NCI-H146 treated with DMSO at 0.1 percent for 48 hours (cell line): ENCODE results near the gene OSBPL9.
"Not testable (repeated sequence)": the region's sequence is repeated elsewhere in the genome, so short reads cannot be mapped to it uniquely, and the experiment has no call there.

Source experiments
- DNase-seq: peaks from one replicate; lab custom pipeline; 2025; ENCODE audit not compliant: unreplicated experiment; lab: John Stamatoyannopoulos, UW

OSBPL9 gene

DNA sequence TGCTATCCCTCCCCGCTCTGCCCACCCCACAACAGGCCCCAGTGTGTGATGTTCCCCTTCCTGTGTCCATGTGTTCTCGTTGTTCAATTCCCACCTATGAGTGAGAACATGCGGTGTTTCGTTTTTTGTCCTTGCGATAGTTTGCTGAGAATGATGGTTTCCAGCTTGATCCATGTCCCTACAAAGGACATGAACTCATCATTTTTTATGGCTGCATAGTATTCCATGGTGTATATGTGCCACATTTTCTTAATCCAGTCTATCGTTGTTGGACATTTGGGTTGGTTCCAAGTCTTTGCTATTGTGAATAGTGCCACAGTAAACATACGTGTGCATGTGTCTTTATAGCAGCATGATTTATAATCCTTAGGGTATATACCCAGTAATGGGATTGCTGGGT is 84.9 kb downstream of the OSBPL9 start:
- not testable (repeated sequence) for DNase-seq

DNA sequence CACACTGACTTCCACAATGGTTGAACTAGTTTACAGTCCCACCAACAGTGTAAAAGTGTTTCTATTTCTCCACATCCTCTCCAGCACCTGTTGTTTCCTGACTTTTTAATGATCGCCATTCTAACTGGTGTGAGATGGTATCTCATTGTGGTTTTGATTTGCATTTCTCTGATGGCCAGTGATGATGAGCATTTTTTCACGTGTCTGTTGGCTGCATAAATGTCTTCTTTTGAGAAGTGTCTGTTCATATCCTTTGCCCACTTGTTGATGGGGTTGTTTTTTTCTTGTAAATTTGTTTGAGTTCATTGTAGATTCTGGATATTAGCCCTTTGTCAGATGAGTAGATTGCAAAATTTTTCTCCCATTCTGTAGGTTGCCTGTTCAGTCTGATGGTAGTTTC is 85.3 kb downstream of the OSBPL9 start:
- DNase-seq: not testable (repeated sequence)

DNA sequence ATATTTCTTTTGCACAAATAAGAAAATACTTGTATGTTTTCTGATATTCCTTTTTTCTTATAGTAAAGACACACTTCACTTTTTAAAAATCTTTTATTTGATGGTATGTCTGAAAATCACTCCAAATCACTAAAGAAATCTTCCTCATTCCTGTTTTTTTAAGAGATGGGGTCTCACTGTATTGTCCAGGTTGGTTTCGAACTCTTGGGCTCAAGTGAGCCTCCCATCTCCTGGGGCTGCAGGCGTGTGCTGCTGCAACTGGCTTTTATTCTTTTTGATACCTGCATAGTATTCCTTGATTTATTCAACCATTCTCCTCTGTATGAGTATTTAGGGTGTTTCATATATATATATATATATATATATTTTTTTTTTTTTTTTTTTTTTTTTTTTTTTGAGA is 88.1 kb downstream of the OSBPL9 start:
- DNase-seq: no peak

DNA sequence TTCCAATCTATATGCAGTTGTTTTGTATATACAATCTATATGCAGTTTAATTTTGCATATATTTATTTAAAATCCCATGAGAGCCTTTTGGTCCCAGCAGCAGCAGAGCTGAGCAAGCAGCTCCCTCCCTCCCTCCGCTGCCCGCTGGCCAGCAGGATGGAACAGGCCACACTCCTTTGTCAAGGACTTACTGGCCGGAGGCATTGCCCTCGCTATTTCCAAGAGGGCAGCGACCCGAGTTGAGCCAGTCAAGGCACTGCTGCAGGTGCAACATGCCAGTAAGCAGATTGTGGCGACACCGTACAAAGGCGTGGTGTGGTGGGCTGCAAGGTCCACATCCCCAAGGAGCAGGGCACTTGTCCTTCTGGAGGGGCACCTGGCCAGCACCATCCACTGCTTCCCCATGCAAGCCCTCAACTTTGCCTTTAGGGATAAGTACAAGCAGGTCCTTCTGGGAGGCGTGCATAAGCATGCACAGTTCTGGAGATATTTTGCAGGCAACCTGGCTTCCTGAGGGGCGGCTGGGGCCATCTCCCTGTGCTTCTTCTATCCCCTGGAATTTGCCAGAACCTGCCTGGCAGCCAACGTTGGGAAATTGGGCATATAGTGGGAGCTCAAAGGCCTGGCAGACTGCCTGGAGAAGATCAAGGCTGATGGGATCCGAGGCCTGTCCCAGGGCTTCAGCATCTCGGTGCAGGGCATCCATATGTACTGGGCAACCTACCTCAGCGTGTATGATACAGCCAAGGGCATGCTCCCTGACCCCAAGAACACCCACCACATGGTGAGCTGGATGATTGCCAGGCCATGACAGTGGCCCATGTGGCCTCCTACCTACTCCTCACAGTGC is 92.2 kb downstream of the OSBPL9 start:
- DNase-seq: no peak

DNA sequence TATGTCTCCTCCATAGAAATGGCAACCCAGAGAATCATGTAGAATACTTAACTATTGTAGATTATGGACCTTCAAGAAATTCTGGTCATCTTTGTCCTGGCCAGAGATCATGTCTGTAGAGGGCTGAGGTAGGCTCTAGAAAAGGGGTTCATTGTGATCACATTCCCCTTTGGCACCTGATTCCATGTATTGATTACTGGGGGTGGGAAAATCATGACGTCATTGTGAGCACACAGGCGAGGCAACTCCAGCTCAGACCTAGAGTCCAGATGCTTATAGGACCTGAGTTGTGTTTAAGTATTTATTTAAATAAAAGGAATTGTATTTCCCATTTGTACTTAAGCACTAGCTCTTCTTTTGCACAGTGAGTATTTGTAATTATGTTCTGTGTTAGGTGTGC is 93.1 kb downstream of the OSBPL9 start:
- DNase-seq: no peak

DNA sequence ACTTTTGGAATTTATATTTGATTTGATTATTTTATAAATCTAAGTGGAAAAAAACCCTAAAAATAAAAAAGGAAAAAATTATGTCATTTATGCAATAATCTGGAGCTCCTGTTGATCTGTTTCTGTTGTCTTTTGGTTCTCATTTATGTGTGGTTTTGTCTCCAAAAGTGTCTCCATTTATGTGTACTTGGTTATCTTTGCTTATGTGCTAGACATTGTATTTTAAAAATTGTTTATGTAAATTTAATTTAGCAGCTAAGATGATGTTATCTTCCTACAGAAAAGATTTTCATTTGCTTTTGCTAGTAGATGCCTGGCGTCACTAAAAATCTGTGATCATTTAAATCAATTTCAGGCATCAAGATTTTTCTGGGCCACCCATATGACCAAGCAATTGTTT is 95.7 kb downstream of the OSBPL9 start:
- no peak for DNase-seq

DNA sequence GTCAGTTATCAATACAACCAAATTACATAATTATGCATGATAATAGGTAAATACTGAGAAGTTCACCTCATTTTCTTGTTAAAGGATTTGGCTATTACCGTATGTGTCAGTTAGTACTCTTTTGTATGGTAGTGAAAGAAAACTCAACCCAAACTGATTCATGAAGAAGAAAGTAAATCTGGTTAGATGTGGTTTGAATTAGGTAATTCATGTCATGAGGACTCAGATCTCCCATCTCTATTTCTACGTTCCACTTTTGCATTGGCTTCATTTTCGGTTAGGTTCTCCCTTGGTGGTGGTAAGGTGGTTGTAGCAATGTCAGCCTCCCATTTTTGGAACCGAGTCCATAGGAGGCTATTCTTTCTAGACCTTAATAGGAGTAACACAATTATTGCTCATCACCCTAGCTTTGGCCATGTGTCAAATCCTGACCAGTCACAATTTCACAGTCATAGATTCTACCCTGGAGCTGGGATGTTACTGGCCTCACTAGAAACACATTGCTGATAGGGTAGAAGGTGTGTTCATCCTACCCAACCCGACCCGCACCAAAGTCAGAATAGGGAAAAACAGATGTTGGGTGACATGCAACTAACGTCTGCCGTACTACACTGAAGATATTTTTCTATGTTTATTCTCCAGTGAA is 97.6 kb downstream of the OSBPL9 start:
- no peak for DNase-seq

DNA sequence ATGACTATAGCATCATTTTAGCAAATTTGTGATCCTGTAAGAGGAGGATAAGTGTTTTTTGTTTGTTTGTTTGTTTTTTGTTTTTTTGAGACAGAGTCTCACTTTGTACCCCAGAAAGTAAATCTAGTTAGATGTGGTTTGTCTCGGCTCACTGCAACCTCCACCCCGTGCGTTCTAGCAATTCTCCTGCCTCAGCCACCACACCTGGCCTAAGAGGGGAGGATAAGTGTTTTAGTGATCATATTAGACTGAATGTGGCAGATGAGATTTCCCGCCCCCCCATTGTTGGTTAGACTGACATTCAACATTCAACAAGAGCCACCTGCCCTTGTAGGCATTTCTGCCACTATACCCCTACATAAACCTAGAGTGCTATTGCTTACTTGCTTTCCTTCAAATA is 98.5 kb downstream of the OSBPL9 start:
- DNase-seq: no peak

DNA sequence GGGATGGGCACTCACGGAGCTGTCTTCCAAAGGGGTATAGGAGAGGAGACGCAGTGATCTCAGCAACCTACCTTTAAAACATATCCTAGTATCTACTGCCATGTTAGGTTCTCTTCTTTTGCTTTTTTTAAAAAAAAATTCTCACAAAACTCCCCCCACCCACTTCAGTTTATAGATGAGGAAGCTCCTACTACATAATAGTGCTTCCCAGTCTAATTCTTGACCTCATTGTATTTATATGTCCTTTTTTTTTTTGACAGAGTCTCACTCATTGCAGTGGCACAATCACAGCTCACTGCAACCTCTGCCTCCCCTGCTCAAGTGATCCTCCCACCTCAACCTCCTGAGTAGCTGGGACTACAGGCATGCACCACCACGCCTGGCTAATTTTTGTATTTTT is 99.9 kb downstream of the OSBPL9 start:
- no peak for DNase-seq

DNA sequence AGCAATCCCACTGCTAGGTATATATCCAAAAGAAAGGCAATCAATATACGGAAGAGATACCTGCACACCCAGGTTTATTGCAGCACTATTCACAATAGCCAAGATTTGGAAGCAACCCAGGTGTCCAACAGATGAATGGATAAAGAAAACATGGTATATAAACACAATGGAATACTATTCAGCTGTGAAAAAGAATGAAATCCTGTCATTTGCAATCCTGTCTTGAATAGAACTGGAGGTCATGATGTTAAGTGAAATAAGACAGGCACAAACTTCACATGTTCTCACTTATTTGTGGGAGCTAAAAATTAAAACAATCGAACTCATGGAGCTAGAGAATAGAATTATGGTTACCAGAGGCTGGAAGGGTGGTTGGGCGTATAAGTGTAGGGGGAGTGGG is 101.0 kb downstream of the OSBPL9 start:
- DNase-seq: no peak

DNA sequence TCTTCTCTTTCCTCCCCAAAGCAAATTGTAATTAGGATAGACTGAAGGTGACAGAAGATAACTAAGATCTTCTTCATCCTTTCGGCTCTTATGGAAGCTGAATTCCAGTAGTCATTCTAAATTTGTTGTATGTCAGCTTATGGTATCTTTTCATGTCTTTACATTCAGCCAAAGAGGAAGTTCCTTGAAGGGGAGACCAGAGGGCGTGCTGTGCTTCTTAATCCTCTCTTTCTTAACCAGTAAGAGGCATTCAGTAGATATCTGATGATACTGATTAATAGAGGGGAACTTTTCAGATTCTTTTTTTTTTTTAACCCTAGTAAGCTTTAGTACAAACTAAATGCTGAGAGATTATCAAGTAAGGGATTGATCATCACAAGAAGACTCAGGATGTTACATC is 102.3 kb downstream of the OSBPL9 start:
- no peak for DNase-seq

DNA sequence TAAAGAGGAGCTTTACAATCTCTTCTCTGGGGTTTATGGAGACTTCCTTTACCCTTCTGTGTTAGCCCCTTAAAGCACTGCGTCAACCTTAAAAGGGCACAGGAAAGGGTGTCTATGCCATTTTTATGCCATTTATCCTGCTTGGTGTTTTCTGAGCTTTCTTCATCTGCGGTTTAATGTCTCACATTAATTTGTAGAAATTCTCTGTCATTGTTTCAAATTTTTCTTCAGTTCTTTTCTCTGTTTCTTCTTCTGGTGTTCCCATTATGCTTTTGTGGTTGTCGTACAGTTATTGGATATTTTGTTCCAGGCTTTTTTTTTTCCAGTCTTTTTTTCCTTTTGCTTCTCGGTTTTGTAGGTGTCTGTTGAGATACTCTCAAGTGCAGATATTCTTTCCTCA is 107.9 kb downstream of the OSBPL9 start:
- no peak for DNase-seq

DNA sequence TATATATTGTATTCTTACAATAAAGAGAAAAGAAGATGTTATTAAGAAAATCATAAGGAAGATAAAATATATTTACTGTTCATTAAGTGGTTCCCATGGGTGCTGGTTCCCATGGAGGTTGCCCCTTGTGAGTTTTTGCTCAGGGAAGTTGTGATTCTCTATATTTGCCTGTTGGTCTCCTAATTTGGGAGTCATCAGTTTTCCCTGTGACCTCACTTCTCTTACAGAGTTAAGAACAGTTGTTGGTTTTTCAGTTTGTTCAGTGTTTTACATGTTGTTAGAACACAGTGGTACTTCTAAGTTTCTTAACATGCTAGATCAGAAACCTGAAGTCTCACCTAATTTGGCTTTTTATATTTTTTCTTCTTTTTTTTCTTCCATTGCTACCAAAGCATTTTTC is 109.2 kb downstream of the OSBPL9 start:
- no peak for DNase-seq

DNA sequence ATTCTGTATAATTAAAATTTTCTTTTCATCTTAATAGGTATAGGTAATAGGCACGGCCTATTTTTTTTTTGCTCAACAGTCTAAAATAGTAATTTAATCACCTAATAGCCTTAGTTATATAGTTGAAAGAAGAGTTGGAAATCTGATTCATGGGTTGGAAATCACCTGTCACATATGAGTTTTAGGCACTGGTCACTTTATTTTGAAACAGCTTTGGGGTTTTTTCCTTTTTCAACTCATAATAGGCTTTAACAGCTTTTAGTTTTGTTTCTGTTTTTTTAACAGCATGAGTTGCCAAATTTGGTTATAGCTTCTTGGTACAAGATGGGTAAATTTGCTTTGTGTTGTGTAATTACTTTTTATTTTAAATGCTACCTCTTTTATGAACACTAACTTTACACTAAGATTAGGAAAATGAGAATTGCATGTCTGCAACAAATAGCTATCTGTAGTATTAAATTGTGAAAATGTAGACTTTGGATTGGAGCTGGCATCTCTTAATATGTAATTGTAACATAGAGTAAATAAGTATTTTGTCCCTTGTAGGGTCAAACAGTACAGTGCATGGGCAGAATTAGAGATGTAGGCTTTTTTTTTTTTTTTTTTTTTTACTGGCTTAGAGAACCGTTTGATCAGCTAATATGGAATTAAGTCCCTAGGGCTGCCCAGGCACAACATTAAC is 109.8 kb downstream of the OSBPL9 start:
- no peak for DNase-seq

DNA sequence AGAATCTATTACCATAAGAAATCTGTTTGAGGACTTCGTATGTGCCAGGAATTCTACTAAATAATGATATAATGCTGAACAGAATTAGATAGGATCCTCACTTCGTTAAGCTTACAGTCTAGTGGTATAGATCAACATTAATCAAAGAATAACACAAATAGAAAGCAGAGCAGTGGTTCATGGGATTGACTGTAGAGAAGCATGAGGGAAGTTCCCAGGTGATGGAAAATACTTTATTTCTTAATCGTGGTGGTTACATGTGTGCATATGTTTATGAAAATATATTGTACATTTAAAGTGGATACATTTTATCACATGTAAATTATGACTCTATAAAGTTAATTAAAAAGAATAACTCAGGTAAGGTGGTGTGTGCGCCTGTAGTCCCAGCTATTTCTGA is 110.5 kb downstream of the OSBPL9 start:
- DNase-seq: no peak

DNA sequence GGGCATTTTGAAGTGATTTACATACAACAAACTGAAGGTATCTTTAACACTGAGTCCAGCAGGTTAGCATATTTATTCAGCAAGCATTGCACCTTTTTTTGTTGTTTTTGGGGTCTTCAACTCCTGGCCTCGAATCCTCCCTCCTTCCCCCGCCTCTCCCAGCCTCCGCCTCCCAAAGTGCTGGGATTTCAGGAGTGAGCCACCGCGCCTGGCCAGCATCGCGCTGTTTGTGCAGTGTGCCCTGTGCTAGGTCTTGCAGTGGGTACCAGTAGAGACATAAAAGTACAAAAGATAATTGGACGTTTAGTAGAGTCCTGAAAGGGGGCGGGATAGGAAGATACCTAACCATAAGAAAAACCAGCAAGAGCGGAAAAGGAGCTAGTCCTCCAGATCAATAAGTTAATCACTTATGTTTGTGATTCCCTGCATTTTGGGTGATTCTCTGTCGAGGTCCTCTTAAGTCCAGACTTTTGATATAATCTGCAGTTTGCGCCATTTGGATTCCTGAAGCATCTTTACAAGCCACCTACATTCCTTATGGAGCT is 111.8 kb downstream of the OSBPL9 start:
- no peak for DNase-seq

DNA sequence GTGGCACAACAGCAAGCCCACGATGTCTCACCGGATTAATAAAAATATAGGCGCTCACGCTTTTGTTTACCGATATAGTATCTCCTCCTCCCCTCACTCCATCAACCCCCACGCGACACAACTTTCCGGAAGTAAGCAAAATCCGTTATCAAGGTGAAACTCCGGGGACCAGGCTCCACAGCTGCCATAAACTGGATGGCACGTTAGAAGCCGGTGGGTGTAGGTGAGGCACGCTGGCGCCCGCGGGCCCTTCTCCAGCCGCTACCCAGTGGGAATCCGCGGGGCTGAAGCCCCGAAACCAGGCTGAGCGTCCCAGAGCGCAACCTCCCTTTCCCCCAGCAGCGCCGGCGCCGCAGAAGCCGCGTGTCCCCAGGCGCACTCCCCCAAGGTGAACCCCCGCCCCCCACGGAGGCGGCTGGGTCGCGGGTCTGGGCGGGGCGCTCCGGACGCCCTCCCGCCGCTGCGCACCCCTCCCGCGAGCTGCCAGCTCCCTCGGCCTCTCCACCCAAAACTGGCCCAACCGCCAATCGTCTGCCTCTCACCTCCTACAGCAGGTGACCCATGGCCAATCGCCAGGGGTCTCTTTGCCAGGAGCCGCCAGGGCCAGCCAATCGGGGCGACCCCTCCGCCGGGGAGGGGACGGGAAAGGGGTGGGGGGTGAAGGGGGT is 112.4 kb downstream of the OSBPL9 start:
- DNase-seq: peak; percentile 88

DNA sequence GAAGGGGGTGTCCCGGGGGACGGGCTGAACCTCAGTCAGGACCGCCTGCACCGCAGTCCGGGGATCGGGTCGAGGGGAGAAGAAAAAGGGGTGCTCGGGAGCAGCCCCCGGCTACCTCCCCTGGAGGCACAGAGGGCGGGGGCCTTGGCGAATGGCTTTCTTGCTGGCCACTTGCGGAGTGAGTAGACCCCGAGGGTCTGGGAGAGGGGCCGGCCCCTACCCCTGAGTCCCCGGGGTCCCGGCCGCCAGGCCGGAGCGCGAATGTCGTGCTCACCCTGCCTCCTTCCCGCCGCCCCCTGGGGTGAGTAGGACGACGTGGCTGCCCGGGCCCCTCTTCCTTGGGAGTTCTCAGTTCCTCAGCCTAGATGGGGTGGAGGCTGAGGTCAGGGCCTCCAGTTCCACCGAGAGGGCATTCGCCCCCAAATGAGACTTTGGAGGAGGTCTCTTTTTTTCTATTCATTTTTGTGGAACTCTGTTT is 113.0 kb downstream of the OSBPL9 start:
- DNase-seq: no peak

DNA sequence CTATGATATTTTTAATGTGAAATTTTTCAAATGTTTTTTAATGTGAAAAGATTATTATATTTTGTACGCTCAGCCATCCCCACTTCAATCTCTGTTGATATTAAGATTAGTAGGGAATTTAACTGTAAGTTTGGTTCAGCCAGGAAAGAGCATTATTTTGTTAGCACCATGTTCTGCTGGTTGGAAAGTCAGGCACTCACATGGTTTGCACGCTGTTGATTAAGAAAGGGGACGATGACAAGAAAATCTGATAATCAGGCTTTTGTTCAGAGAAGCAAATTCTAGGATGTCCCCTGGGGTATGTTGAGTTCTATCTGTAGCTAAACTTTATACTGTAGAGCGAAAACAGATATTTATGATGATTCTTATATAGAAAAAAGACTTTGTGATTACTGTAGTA is 115.1 kb downstream of the OSBPL9 start:
- DNase-seq: no peak

DNA sequence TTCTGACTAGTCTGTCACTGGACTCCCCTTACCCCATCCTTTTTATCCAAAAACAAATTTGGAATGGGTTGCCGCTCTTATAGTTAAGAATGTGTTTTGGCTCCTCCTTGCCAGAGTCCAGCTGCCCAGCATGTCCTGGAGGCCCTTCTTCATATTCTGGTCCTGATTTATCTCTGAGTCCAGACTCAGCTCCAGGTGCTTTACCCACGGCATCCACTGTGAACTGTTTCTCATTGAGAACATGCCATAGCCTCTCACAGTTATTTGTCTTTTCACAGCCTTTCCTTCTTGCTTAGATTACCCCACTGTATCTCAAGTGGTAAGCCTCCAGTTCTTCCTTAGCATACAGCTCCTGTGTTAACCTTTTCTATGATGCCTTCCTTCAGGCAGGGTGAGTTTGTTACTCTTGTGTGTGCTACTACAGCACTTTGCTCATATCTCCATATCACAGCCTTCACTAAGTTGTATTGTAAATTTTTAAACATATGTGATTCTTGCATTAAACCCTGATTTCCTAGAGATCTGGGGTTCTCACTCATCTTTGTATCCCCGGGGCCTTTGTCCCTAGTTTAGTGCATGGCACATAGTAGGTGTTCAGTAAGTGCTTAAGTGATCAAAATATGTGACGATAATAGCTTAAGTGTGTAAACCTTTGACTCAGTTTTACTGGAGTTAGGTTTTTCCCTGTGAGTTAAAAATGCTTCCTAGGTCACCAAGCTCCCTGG is 116.0 kb downstream of the OSBPL9 start:
- no peak for DNase-seq

DNA sequence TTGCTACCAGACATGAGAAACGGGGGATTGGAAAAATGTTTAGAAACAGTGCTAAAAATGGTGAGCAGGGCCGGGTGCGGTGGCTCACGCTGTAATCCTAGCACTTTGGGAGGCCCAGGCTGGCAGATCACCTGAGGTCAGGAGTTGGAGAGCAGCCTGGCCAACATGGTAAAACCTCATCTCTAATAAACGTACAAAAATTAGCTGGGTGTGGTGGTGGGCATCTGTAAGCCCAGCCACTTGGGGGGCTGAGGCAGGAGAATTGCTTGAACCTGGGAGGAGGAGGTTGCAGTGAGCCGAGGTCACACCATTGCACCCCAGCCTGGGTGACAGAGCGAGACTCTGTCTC is 116.5 kb downstream of the OSBPL9 start:
- DNase-seq: not testable (repeated sequence)
